CD4-positive, alpha-beta T cell (primary cell): ENCODE results near the gene GNG2. TPM values are rescaled to one million over a fixed set of nuclear protein-coding genes. Genes with fewer than 3 reads are reported as not detected.

Source experiments
- ATAC-seq: fragments of 200-7000 bp; cut with Tn5 transposase; one replicate; pipeline ENCODE4 v1.10.0; 2022; ENCODE audit warnings: mild to moderate bottlenecking; ENCODE audit not compliant: poor library complexity
- CTCF ChIA-PET: fragments of 350-600 bp; sonication (Branson Sonifier 250); formaldehyde crosslinking; loops from one replicate; lab custom pipeline; 2021; ENCODE audit warnings: antibody characterized with exemption, inconsistent platforms; lab: Charles Lee
- POLR2A ChIA-PET: fragments of 350-600 bp; sonication (Branson Sonifier 250); formaldehyde crosslinking; loops from one replicate; lab custom pipeline; 2021; ENCODE audit warnings: antibody characterized with exemption, inconsistent platforms; lab: Charles Lee
- DNase-seq, 14 experiments: peaks; one replicate each; pipeline ENCODE4 v3.0.0-alpha.2; 2013 to 2020; ENCODE audit warnings: mixed read lengths in 2 of 14
- H3K27ac ChIP-seq, 2 donors: one replicate each; pipeline versions ENCODE4 v1.5.1 to v1.7.0; 2013; ENCODE audit warnings: low read length in 2 of 2, low read depth in 1 of 2, mild to moderate bottlenecking in 1 of 2
- H3K27me3 ChIP-seq, 2 experiments: 1 replicate in 1 of 2; 2 replicates in 1 of 2; pipeline versions ENCODE4 v1.6.1 to v1.7.0; 2013; ENCODE audit warnings: low read length in 2 of 2, control low read depth in 1 of 2, mild to moderate bottlenecking in 1 of 2, moderate library complexity in 1 of 2; ENCODE audit not compliant: insufficient read depth in 2 of 2, control insufficient read depth in 1 of 2
- H3K36me3 ChIP-seq: one replicate; pipeline ENCODE4 v1.6.1; 2013; ENCODE audit warnings: low read length, control low read depth; ENCODE audit not compliant: insufficient read depth
- H3K4me1 ChIP-seq: one replicate; pipeline ENCODE4 v1.6.1; 2013; ENCODE audit warnings: low read length, control low read depth; ENCODE audit not compliant: insufficient read depth
- H3K4me3 ChIP-seq: one replicate; pipeline ENCODE4 v1.5.1; 2013; ENCODE audit warnings: mild to moderate bottlenecking, low read length, moderate library complexity
- H3K9me3 ChIP-seq, 2 experiments: 1 replicate in 1 of 2; 2 replicates in 1 of 2; pipeline versions ENCODE4 v1.6.1 to v1.7.0; 2013; ENCODE audit warnings: low read length in 2 of 2, mild to moderate bottlenecking in 2 of 2, control low read depth in 1 of 2, moderate library complexity in 1 of 2; ENCODE audit not compliant: control insufficient read depth in 1 of 2, insufficient read depth in 1 of 2
- H3K27ac Mint-ChIP-seq: one replicate; pipeline ENCODE4 v1.8.0; 2020; ENCODE audit warnings: mixed read lengths
- H3K27me3 Mint-ChIP-seq: one replicate; pipeline ENCODE4 v1.8.0; 2021; ENCODE audit warnings: mixed read lengths
- H3K36me3 Mint-ChIP-seq: one replicate; pipeline ENCODE4 v1.8.0; 2021; ENCODE audit warnings: low read depth, mixed read lengths
- H3K4me1 Mint-ChIP-seq: one replicate; pipeline ENCODE4 v1.8.0; 2021; ENCODE audit warnings: low read depth, mixed read lengths
- H3K4me3 Mint-ChIP-seq: one replicate; pipeline ENCODE4 v1.8.0; 2020; ENCODE audit warnings: mild to moderate bottlenecking, mixed read lengths
- H3K9me3 Mint-ChIP-seq: one replicate; pipeline ENCODE4 v1.8.0; 2020; ENCODE audit warnings: mixed read lengths
- CTCF ChIP-seq: fragments of 200-600 bp; IDR thresholded peaks from one replicate; pipeline ENCODE4 v1.8.0; 2022; ENCODE audit warnings: antibody characterized with exemption, mild to moderate bottlenecking
- intact Hi-C, 2 experiments: fragments of 100-400 bp; cut with DNase I in 1 of 2; cut with micrococcal nuclease in 1 of 2; formaldehyde crosslinking; loops; one replicate each; pipeline versions ENCODE4 v1.15.1 to v1.9.0; 2023 to 2025; cut with DNase I, micrococcal nuclease
- total RNA-seq, 174 experiments: library from RNA in 2 of 174; stranded (reverse) in 2 of 174; gene quantifications; one replicate each; pipeline ENCODE4 v1.2.3 and lab custom pipeline; 2021 to 2026

GNG2 gene
- total RNA-seq, 2 experiments from 2014 or later: 138 to 139 TPM

- CTCF ChIA-PET: no interaction called here
- Histone ChIP-seq H3K27me3 (no peaks in the 10 kb centered on the region), H3K4me3 (no peak overlapping the region), H3K9me3 (no peaks in the 10 kb centered on the region), H3K4me1 (no peaks in the 10 kb centered on the region), H3K27ac (no peak overlapping the region), H3K36me3 (no peaks in the 10 kb centered on the region)
- no peak for TF ChIP-seq CTCF
- DNase-seq: no peak
- Mint-ChIP-seq H3K4me3 (no peak overlapping the region), H3K36me3 (no peaks in the 10 kb centered on the region), H3K27ac (no peak overlapping the region), H3K4me1 (no peaks in the 10 kb centered on the region), H3K27me3 (no peaks in the 10 kb centered on the region), H3K9me3 (no peaks in the 10 kb centered on the region)
- intact Hi-C loops: no loop called here
- ATAC-seq: no peak
- POLR2A ChIA-PET: no interaction called here
These were observed 43.1 kb upstream of the GNG2 start for GRCh38 chr14:51817326-51817725.

GRCh38 chr14:51818748-51819380 lies 41.5 kb upstream of the GNG2 start:
- H3K4me3 Mint-ChIP-seq: no peak overlapping the region
- Histone ChIP-seq H3K27me3 (no peaks in the 10 kb centered on the region), H3K27ac (no peak overlapping the region), H3K4me1 (no peaks in the 10 kb centered on the region), H3K9me3 (no peaks in the 10 kb centered on the region), H3K4me3 (no peak overlapping the region), H3K36me3 (no peaks in the 10 kb centered on the region)
- ChIA-PET POLR2A (no interaction called here), CTCF (no interaction called here)
- intact Hi-C loops: no loop called here
- H3K36me3 Mint-ChIP-seq: no peaks in the 10 kb centered on the region
- DNase-seq: no peak
- H3K4me1 Mint-ChIP-seq: no peaks in the 10 kb centered on the region
- H3K9me3 Mint-ChIP-seq: no peaks in the 10 kb centered on the region
- TF ChIP-seq CTCF: no peak
- no peak overlapping the region for H3K27ac Mint-ChIP-seq
- ATAC-seq: no peak
- H3K27me3 Mint-ChIP-seq: no peaks in the 10 kb centered on the region

DNA sequence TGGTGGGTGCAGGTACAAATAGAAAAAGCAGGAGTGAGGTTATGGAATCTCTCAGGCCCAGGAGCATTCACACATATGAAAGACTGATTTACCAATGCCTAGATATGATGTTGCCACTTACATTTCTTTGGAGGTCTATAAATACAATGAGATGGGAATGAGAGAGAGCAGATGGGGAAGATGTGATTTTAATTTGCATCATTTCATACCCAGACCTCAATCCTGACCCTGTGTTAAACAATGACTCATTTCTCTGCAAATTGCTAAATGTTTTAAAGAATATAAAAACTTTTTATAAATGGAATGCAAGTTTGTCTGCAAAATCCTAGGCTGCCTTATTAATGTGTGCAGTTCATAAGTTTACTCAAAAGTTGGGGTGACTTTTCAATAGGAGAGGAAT lies 38.6 kb upstream of the GNG2 start:
- TF ChIP-seq CTCF: no peak
- Histone ChIP-seq H3K36me3 (no peaks in the 10 kb centered on the region), H3K4me3 (no peak overlapping the region), H3K4me1 (peaks cover 6% of the 10 kb centered on the region), H3K27ac (no peak overlapping the region), H3K27me3 (no peaks in the 10 kb centered on the region), H3K9me3 (no peaks in the 10 kb centered on the region)
- H3K4me3 Mint-ChIP-seq: no peak overlapping the region
- no peaks in the 10 kb centered on the region for H3K27me3 Mint-ChIP-seq
- no peak for ATAC-seq
- CTCF ChIA-PET: no interaction called here
- intact Hi-C loops: no loop called here
- POLR2A ChIA-PET: no interaction called here
- no peaks in the 10 kb centered on the region for H3K4me1 Mint-ChIP-seq
- DNase-seq: no peak
- H3K9me3 Mint-ChIP-seq: no peaks in the 10 kb centered on the region
- no peaks in the 10 kb centered on the region for H3K36me3 Mint-ChIP-seq
- H3K27ac Mint-ChIP-seq: no peak overlapping the region
